ENCODE data around the gene LRSAM1.

GRCh38 chr9:127528422-127529251, 77.3 kb downstream of the LRSAM1 start:
- no peak for TF ChIP-seq POLR2A (IDR thresholded peaks at IDR 0.05; ENCODE audit: control extremely low read depth in 1 of 2, low read depth in 2 of 2, low read length in 2 of 2)
- no peak for TF ChIP-seq CTCF (IDR thresholded peaks at IDR 0.05; ENCODE audit: control extremely low read depth in 1 of 3, insufficient read depth in 1 of 3, low read depth in 1 of 3, low read length in 3 of 3)
- no peak for TF ChIP-seq NRF1 (IDR thresholded peaks at IDR 0.05; ENCODE audit: low read depth, low read length)
- TF ChIP-seq EZH2 (IDR thresholded peaks at IDR 0.05; ENCODE audit: low read depth, low read length, severe bottlenecking): no peak
- no peak for TF ChIP-seq GABPA (IDR thresholded peaks at IDR 0.05; ENCODE audit: borderline replicate concordance, insufficient read depth, low read length)

Data from H1 (cell line).